Brain microvascular endothelial cell (primary cell): ENCODE results near the gene MYBBP1A.
"Not testable (repeated sequence)": the region's sequence is repeated elsewhere in the genome, so short reads cannot be mapped to it uniquely, and the experiment has no call there.

Experiments used
- DNase-seq: peaks from one replicate; pipeline ENCODE4 v3.0.0-alpha.2; 2020
- H3K27ac ChIP-seq: fragments of 250-450 bp; sonication (Bioruptor Pico); 2 replicates; pipeline ENCODE4 v1.5.1; 2020; ENCODE audit warnings: mild to moderate bottlenecking, moderate library complexity
- H3K27me3 ChIP-seq: fragments of 250-450 bp; sonication (Bioruptor Pico); replicated peaks from 2 replicates; pipeline ENCODE4 v1.5.1; 2020; ENCODE audit warnings: mild to moderate bottlenecking
- H3K36me3 ChIP-seq: fragments of 250-450 bp; sonication (Bioruptor Pico); replicated peaks from 2 replicates; pipeline ENCODE4 v1.5.1; 2020; ENCODE audit warnings: mild to moderate bottlenecking
- H3K4me3 ChIP-seq: 2 replicates; pipeline ENCODE4 v1.5.1; 2011; ENCODE audit warnings: low read depth, mild to moderate bottlenecking, control low read depth, low read length, moderate library complexity
- in situ Hi-C: cut with HindIII; loops from 2 replicates; pipeline ENCODE4 v1.10.0; 2017; ENCODE audit warnings: low sequenced_read_pairs, low pct_ligation_motif_present
- TF ChIP-seq, protein P1 (sequence below): IDR thresholded peaks from 2 replicates; pipeline ENCODE4 v1.5.1; 2011; ENCODE audit warnings: low read depth, mild to moderate bottlenecking, moderate library complexity, low read length, control low read depth, inconsistent platforms; ENCODE audit errors: missing control alignments

The MYBBP1A gene

DNA sequence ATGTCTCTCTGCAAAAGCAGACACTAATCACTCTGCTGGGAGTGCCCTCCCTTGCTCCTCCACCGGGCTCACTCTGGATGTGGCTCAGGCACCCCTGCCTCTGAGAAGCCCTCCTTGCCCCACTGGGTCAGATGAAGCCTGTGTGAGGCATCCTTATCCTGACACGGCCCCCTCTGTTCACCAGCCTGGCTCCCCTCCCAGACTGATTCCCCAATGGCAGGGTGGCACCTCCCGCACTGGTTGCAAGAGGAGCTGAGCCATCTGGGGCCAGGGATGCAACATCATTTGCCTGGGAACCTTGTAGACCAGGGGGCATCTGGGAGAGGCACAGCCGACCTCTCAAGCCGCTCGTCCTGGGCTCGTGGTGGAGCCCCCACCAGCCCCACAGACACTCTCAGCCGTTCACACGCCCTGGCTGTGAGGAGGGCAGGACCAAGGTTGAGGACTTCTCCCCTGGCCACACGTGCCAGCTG lies 35.8 kb upstream of the MYBBP1A start:
- H3K36me3 ChIP-seq = no peaks in the 10 kb centered on the region
- DNase-seq = no peak
- peaks cover 15% of the 10 kb centered on the region for H3K27me3 ChIP-seq
- in situ Hi-C loops = no loop called here
- TF ChIP-seq, protein P1, sequence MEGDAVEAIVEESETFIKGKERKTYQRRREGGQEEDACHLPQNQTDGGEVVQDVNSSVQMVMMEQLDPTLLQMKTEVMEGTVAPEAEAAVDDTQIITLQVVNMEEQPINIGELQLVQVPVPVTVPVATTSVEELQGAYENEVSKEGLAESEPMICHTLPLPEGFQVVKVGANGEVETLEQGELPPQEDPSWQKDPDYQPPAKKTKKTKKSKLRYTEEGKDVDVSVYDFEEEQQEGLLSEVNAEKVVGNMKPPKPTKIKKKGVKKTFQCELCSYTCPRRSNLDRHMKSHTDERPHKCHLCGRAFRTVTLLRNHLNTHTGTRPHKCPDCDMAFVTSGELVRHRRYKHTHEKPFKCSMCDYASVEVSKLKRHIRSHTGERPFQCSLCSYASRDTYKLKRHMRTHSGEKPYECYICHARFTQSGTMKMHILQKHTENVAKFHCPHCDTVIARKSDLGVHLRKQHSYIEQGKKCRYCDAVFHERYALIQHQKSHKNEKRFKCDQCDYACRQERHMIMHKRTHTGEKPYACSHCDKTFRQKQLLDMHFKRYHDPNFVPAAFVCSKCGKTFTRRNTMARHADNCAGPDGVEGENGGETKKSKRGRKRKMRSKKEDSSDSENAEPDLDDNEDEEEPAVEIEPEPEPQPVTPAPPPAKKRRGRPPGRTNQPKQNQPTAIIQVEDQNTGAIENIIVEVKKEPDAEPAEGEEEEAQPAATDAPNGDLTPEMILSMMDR = no peak
- H3K27ac ChIP-seq = no peak overlapping the region
- no peak overlapping the region for H3K4me3 ChIP-seq

DNA sequence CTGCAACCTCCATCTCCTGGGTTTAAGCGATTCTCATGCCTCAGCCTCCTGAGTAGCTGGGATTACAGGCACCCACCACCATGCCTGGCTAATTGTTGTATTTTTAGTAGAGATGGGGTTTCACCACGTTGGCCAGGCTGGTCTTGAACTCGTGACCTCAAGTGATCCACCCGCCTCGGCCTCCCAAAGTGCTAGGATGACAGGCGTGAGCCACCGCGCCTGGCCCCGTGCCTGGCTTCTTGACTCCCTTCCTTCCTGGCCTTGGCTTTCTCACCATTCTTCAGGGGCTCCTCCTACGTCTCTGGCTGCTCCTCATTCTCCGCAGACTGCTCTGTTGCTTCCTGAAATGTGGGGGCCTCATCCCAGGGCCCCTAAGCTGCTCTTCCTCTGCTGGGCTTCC lies 34.9 kb upstream of the MYBBP1A start:
- H3K36me3 ChIP-seq, DNase-seq, H3K4me3 ChIP-seq, H3K27ac ChIP-seq, in situ Hi-C loops: not testable (repeated sequence)
- peaks cover 25% of the 10 kb centered on the region for H3K27me3 ChIP-seq

DNA sequence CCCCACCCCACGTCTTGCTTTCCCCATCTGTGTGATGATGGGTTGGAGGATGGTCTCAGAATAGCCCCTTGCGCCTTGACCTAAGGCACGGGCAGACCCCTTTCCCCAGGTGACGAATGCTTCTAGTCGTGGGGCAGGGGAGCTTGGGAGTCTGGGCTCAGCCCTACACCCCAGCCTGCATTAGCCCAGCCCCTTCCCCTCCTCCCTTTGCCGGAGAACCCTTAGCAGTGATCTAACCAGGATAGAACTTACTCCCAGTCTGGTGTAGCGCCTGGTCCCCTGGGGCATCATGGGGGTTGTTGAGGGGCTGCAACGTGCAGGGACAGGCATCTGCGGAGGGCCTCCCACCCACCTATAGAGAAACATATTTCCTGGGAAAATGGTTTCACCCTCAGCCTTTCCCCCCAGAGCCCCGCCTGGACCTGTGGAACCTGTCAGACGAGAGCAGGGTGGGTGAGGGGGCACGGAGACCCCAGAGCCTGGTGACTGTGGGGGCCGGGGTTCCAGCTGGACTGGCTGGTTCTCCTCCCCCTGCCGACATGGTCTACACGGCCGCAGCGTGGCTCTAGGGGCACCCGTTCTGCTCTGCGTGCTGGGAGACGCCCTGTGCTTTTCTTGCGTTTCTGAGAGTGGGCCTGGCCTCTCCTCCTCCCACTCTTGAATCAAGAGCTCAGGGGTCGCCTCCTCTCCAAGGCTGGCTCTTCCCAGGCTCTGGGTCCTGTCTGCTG lies 33.9 kb upstream of the MYBBP1A start:
- TF ChIP-seq, protein P1 = no peak
- Histone ChIP-seq H3K27ac (no peak overlapping the region), H3K4me3 (no peak overlapping the region), H3K36me3 (no peaks in the 10 kb centered on the region), H3K27me3 (peaks cover 34% of the 10 kb centered on the region)
- no peak for DNase-seq
- in situ Hi-C loops = no loop called here

DNA sequence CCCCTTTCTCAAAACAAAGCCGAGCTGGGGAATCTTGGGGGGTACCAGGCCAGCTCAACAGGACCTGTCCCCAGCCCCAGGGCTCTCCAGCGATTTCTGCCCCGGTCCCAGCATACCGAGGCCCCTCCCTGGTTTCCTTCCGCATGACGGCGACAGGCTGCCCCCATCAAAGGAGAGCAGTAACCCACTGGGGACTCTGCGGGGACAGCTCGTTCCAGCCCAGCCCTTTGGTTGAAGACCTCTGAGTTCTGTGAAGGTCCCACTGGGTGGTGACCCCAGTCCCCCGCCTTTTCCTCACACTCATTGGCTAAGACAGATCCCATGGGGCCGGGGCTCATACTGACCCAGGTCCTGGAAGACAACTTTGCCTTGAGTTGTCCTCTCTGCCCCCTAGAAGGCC lies 33.2 kb upstream of the MYBBP1A start:
- no peak overlapping the region for H3K27ac ChIP-seq
- peaks cover 41% of the 10 kb centered on the region for H3K27me3 ChIP-seq
- DNase-seq = no peak
- in situ Hi-C loops = no loop called here
- H3K4me3 ChIP-seq = no peak overlapping the region
- no peaks in the 10 kb centered on the region for H3K36me3 ChIP-seq
- TF ChIP-seq, protein P1 = no peak

DNA sequence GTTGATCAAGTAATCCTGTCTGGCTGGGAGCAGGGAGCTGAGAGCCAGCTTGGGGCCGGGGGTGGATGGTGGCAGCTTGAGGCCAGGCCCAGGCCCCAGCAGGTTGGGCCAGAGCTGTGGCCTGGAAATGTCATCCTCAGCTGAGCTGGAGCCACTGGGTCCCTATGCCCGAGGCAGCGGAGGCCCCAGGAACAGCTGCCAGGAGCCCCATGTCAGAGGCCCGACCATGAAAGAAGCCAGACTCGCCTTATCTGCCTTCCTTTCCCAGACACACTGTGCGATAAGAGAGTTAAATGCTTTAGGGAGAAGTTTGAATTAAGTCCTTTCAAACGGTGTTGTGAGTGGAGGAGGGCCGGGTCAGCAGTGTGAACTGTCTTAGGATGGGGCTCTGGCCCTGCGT lies 32.6 kb upstream of the MYBBP1A start:
- Histone ChIP-seq H3K4me3 (no peak overlapping the region), H3K36me3 (no peaks in the 10 kb centered on the region), H3K27ac (no peak overlapping the region), H3K27me3 (peaks cover 47% of the 10 kb centered on the region)
- TF ChIP-seq, protein P1 = no peak
- no peak for DNase-seq
- in situ Hi-C loops = no loop called here

DNA sequence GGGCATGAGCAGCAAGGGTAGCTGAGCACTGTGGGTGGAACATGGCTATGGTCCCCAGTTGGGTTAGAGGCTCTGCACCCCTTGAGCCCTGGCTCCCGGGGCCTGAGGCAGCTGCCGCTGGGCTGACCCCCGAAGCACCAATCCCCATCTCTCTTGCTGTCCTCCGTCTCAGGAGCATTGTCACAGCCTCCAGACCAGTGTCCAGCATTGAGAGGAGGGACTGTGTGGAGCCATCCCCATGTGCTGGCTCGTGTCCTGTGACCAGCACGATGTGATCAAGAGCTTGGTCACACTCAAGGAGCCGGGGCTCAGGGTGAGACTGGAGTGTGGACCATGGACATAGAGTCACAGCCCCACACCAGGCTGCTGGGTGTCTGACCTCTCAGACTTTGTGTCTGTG lies 32.0 kb upstream of the MYBBP1A start:
- H3K27ac ChIP-seq = no peak overlapping the region
- no peak overlapping the region for H3K4me3 ChIP-seq
- peaks cover 51% of the 10 kb centered on the region for H3K27me3 ChIP-seq
- in situ Hi-C loops = no loop called here
- TF ChIP-seq, protein P1 = no peak
- no peaks in the 10 kb centered on the region for H3K36me3 ChIP-seq
- no peak for DNase-seq
